Measurements from ENCODE around the gene TSPAN15.
A peak's percentile ranks its signal among the peaks of the same experiment; 100 is the strongest.
"Not testable (repeated sequence)": the region's sequence is repeated elsewhere in the genome, so short reads cannot be mapped to it uniquely, and the experiment has no call there.

TSPAN15 gene

GRCh38 chr10:69450395-69450794, 870 bp upstream of the TSPAN15 start:
- not testable (repeated sequence) for DNase-seq

- no peak for DNase-seq
Measured at GRCh38 chr10:69451784-69452251, 553 bp downstream of the TSPAN15 start.

GRCh38 chr10:69452676-69453415, 1.6 kb downstream of the TSPAN15 start:
- DNase-seq: no peak

- no peak for DNase-seq
Measured at GRCh38 chr10:69453795-69454194, 2.5 kb downstream of the TSPAN15 start.

- no peak for DNase-seq
Measured at GRCh38 chr10:69455006-69455763, 3.9 kb downstream of the TSPAN15 start.

GRCh38 chr10:69456880-69457693, 5.8 kb downstream of the TSPAN15 start:
- DNase-seq: no peak

- no peak for DNase-seq
Measured at GRCh38 chr10:69457771-69458237, 6.5 kb downstream of the TSPAN15 start.

GRCh38 chr10:69458430-69459100, 7.3 kb downstream of the TSPAN15 start:
- DNase-seq: no peak

GRCh38 chr10:69459101-69459790, 8.0 kb downstream of the TSPAN15 start:
- no peak for DNase-seq

- no peak for DNase-seq
Measured at GRCh38 chr10:69459893-69460575, 8.8 kb downstream of the TSPAN15 start.

GRCh38 chr10:69460576-69461242, 9.4 kb downstream of the TSPAN15 start:
- no peak for DNase-seq

GRCh38 chr10:69461243-69462025, 10.2 kb downstream of the TSPAN15 start:
- no peak for DNase-seq

- DNase-seq: no peak
Measured at GRCh38 chr10:69463886-69464285, 12.6 kb downstream of the TSPAN15 start.

- no peak for DNase-seq
Measured at GRCh38 chr10:69464401-69464800, 13.1 kb downstream of the TSPAN15 start.

GRCh38 chr10:69464801-69465401, 13.6 kb downstream of the TSPAN15 start:
- DNase-seq: peak; percentile 15

GRCh38 chr10:69465457-69466157, 14.3 kb downstream of the TSPAN15 start:
- DNase-seq: no peak

- DNase-seq: no peak
Measured at GRCh38 chr10:69466158-69466490, 14.9 kb downstream of the TSPAN15 start.

GRCh38 chr10:69466689-69467088, 15.4 kb downstream of the TSPAN15 start:
- no peak for DNase-seq

Measured in CD4-positive, alpha-beta T cell treated with Interferon gamma for 1 hour (primary cell).